ENCODE measurements around the gene ASTN2. TPM values are rescaled to one million over a fixed set of nuclear protein-coding genes. Genes with fewer than 3 reads are reported as not detected.

The ASTN2 gene
- total RNA-seq, 1 experiment from 2014 or later, result 8.0 TPM

GRCh38 chr9:117151716-117152115 is 263.1 kb downstream of the ASTN2 start:
- Histone ChIP-seq H3K27me3 (no peaks in the 10 kb centered on the region), H3K4me3 (no peak overlapping the region), H3K9me3 (no peaks in the 10 kb centered on the region), H3K36me3 (no peaks in the 10 kb centered on the region)
- no peak for DNase-seq

- Histone ChIP-seq H3K4me3 (no peak overlapping the region), H3K9me3 (no peaks in the 10 kb centered on the region), H3K36me3 (no peaks in the 10 kb centered on the region), H3K27me3 (no peaks in the 10 kb centered on the region)
- no peak for DNase-seq
These were observed 264.9 kb downstream of the ASTN2 start for GRCh38 chr9:117149996-117150395.

GRCh38 chr9:117145811-117146490 is 268.9 kb downstream of the ASTN2 start:
- H3K9me3 ChIP-seq, result no peaks in the 10 kb centered on the region

GRCh38 chr9:117145081-117145480 is 269.8 kb downstream of the ASTN2 start:
- Histone ChIP-seq H3K36me3 (no peaks in the 10 kb centered on the region), H3K27me3 (no peaks in the 10 kb centered on the region), H3K9me3 (no peaks in the 10 kb centered on the region), H3K4me3 (no peak overlapping the region)
- DNase-seq, result no peak

More at GRCh38 chr9:117145811-117146490, 268.9 kb downstream of the ASTN2 start:
- Histone ChIP-seq H3K36me3 (no peaks in the 10 kb centered on the region), H3K27me3 (no peaks in the 10 kb centered on the region), H3K4me3 (no peak overlapping the region)
- no peak for DNase-seq

- Histone ChIP-seq H3K4me3 (no peak overlapping the region), H3K36me3 (no peaks in the 10 kb centered on the region), H3K9me3 (no peaks in the 10 kb centered on the region), H3K27me3 (no peaks in the 10 kb centered on the region)
- no peak for DNase-seq
These were observed 276.6 kb downstream of the ASTN2 start for GRCh38 chr9:117138231-117138630.

- Histone ChIP-seq H3K27me3 (no peaks in the 10 kb centered on the region), H3K36me3 (no peaks in the 10 kb centered on the region), H3K4me3 (no peak overlapping the region), H3K9me3 (no peaks in the 10 kb centered on the region)
- no peak for DNase-seq
These were observed 278.4 kb downstream of the ASTN2 start for GRCh38 chr9:117136461-117136860.

GRCh38 chr9:117135501-117136098 is 279.3 kb downstream of the ASTN2 start:
- no peaks in the 10 kb centered on the region for H3K27me3 ChIP-seq
- no peaks in the 10 kb centered on the region for H3K9me3 ChIP-seq
- H3K4me3 ChIP-seq, result no peak overlapping the region
- no peaks in the 10 kb centered on the region for H3K36me3 ChIP-seq
- no peak for DNase-seq

GRCh38 chr9:117134826-117135500 is 279.9 kb downstream of the ASTN2 start:
- Histone ChIP-seq H3K4me3 (no peak overlapping the region), H3K27me3 (no peaks in the 10 kb centered on the region), H3K36me3 (no peaks in the 10 kb centered on the region), H3K9me3 (no peaks in the 10 kb centered on the region)
- DNase-seq, result no peak

GRCh38 chr9:117126871-117127270 is 288.0 kb downstream of the ASTN2 start:
- no peaks in the 10 kb centered on the region for H3K9me3 ChIP-seq
- no peaks in the 10 kb centered on the region for H3K27me3 ChIP-seq
- H3K36me3 ChIP-seq, result no peaks in the 10 kb centered on the region
- DNase-seq, result no peak
- no peak overlapping the region for H3K4me3 ChIP-seq

- Histone ChIP-seq H3K36me3 (no peaks in the 10 kb centered on the region), H3K27me3 (no peaks in the 10 kb centered on the region), H3K9me3 (no peaks in the 10 kb centered on the region), H3K4me3 (no peak overlapping the region)
- no peak for DNase-seq
These were observed 289.3 kb downstream of the ASTN2 start for GRCh38 chr9:117125531-117125930.

GRCh38 chr9:117123729-117124128 is 291.1 kb downstream of the ASTN2 start:
- H3K9me3 ChIP-seq, result no peaks in the 10 kb centered on the region
- no peaks in the 10 kb centered on the region for H3K36me3 ChIP-seq
- DNase-seq, result no peak
- H3K27me3 ChIP-seq, result no peaks in the 10 kb centered on the region
- H3K4me3 ChIP-seq, result no peak overlapping the region

- Histone ChIP-seq H3K9me3 (no peaks in the 10 kb centered on the region), H3K27me3 (no peaks in the 10 kb centered on the region), H3K4me3 (no peak overlapping the region), H3K36me3 (no peaks in the 10 kb centered on the region)
- DNase-seq, result no peak
These were observed 291.9 kb downstream of the ASTN2 start for GRCh38 chr9:117122953-117123352.

GRCh38 chr9:117122102-117122501 is 292.8 kb downstream of the ASTN2 start:
- no peak for DNase-seq
- no peaks in the 10 kb centered on the region for H3K9me3 ChIP-seq
- H3K4me3 ChIP-seq, result no peak overlapping the region
- H3K27me3 ChIP-seq, result no peaks in the 10 kb centered on the region
- no peaks in the 10 kb centered on the region for H3K36me3 ChIP-seq

- no peak overlapping the region for H3K4me3 ChIP-seq
- H3K27me3 ChIP-seq, result no peaks in the 10 kb centered on the region
- DNase-seq, result no peak
- H3K9me3 ChIP-seq, result no peaks in the 10 kb centered on the region
- no peaks in the 10 kb centered on the region for H3K36me3 ChIP-seq
These were observed 293.5 kb downstream of the ASTN2 start for GRCh38 chr9:117121316-117121715.

GRCh38 chr9:117120061-117120460 is 294.8 kb downstream of the ASTN2 start:
- no peak overlapping the region for H3K4me3 ChIP-seq
- no peaks in the 10 kb centered on the region for H3K9me3 ChIP-seq
- no peaks in the 10 kb centered on the region for H3K27me3 ChIP-seq
- no peak for DNase-seq
- no peaks in the 10 kb centered on the region for H3K36me3 ChIP-seq

- DNase-seq, result no peak
- H3K36me3 ChIP-seq, result no peaks in the 10 kb centered on the region
- no peaks in the 10 kb centered on the region for H3K27me3 ChIP-seq
- no peaks in the 10 kb centered on the region for H3K9me3 ChIP-seq
- no peak overlapping the region for H3K4me3 ChIP-seq
These were observed 298.8 kb downstream of the ASTN2 start for GRCh38 chr9:117116084-117116483.

- DNase-seq, result no peak
- Histone ChIP-seq H3K27me3 (no peaks in the 10 kb centered on the region), H3K4me3 (no peak overlapping the region), H3K36me3 (no peaks in the 10 kb centered on the region), H3K9me3 (no peaks in the 10 kb centered on the region)
These were observed 300.1 kb downstream of the ASTN2 start for GRCh38 chr9:117114768-117115167.
